ENCODE data around the gene ARHGAP9.
"Not testable (repeated sequence)": the region's sequence is repeated elsewhere in the genome, so short reads cannot be mapped to it uniquely, and the experiment has no call there.

GRCh38 chr12:57495051-57495701, 15.5 kb upstream of the ARHGAP9 start:
- not testable (repeated sequence) for TF ChIP-seq CTCF (IDR thresholded peaks at IDR 0.05; ENCODE audit: low read depth, low read length); POLR2A (IDR thresholded peaks at IDR 0.05; ENCODE audit: extremely low read depth, insufficient read length); MYC (IDR thresholded peaks at IDR 0.05; ENCODE audit: low read depth, low read length)
- TF ChIP-seq, protein P1, sequence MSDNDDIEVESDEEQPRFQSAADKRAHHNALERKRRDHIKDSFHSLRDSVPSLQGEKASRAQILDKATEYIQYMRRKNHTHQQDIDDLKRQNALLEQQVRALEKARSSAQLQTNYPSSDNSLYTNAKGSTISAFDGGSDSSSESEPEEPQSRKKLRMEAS (IDR thresholded peaks at IDR 0.05; ENCODE audit: low read depth, low read length) = not testable (repeated sequence)
